GM21576 (cell line): ENCODE measurements around the gene IDH3B.
"Not testable (repeated sequence)": the region's sequence is repeated elsewhere in the genome, so short reads cannot be mapped to it uniquely, and the experiment has no call there.

Source experiments
- ATAC-seq: cut with Tn5 transposase; IDR thresholded peaks from one replicate; pipeline ENCODE4 v1.9.1; 2021; ENCODE audit warnings: mild to moderate bottlenecking, moderate library complexity; ENCODE audit not compliant: unreplicated experiment

The IDH3B gene

GRCh38 chr20:2695206-2695983, 31.4 kb upstream of the IDH3B start:
- ATAC-seq, result no peak

- no peak for ATAC-seq
Observed at GRCh38 chr20:2694519-2694918, 30.5 kb upstream of the IDH3B start.

- ATAC-seq, result no peak
Observed at GRCh38 chr20:2694008-2694471, 30.0 kb upstream of the IDH3B start.

- no peak for ATAC-seq
Observed at GRCh38 chr20:2693286-2694007, 29.4 kb upstream of the IDH3B start.

GRCh38 chr20:2692886-2693285, 28.9 kb upstream of the IDH3B start:
- no peak for ATAC-seq

- no peak for ATAC-seq
Observed at GRCh38 chr20:2692036-2692885, 28.2 kb upstream of the IDH3B start, which contains the start of gene EBF4. Gene EBF4, plus strand, starts transcription at chr20:2692780. Its CDS starts 866 bp downstream, at chr20:2693646.

GRCh38 chr20:2691663-2692035, 27.6 kb upstream of the IDH3B start:
- no peak for ATAC-seq

GRCh38 chr20:2691127-2691526, 27.1 kb upstream of the IDH3B start:
- no peak for ATAC-seq

- ATAC-seq, result no peak
Observed at GRCh38 chr20:2690718-2691117, 26.7 kb upstream of the IDH3B start.

- no peak for ATAC-seq
Observed at GRCh38 chr20:2690213-2690612, 26.2 kb upstream of the IDH3B start.

GRCh38 chr20:2688041-2688591, 24.1 kb upstream of the IDH3B start:
- no peak for ATAC-seq

- ATAC-seq, result no peak
Observed at GRCh38 chr20:2687514-2687913, 23.5 kb upstream of the IDH3B start.

- ATAC-seq, result not testable (repeated sequence)
Observed at GRCh38 chr20:2684817-2685216, 20.8 kb upstream of the IDH3B start.

GRCh38 chr20:2682040-2682439, 18.0 kb upstream of the IDH3B start:
- not testable (repeated sequence) for ATAC-seq

- no peak for ATAC-seq
Observed at GRCh38 chr20:2680046-2680445, 16.0 kb upstream of the IDH3B start.

GRCh38 chr20:2673453-2673852, 9.4 kb upstream of the IDH3B start:
- no peak for ATAC-seq

- no peak for ATAC-seq
Observed at GRCh38 chr20:2672446-2672845, 8.4 kb upstream of the IDH3B start.

- ATAC-seq, result no peak
Observed at GRCh38 chr20:2671977-2672376, 8.0 kb upstream of the IDH3B start.

- ATAC-seq, result no peak
Observed at GRCh38 chr20:2663364-2663886, 591 bp downstream of the IDH3B start.

GRCh38 chr20:2659547-2659946, 4.5 kb downstream of the IDH3B start:
- ATAC-seq, result no peak
